ENCODE data around the gene RCC2.
"Not testable (repeated sequence)": the region's sequence is repeated elsewhere in the genome, so short reads cannot be mapped to it uniquely, and the experiment has no call there.

Gene RCC2

DNA sequence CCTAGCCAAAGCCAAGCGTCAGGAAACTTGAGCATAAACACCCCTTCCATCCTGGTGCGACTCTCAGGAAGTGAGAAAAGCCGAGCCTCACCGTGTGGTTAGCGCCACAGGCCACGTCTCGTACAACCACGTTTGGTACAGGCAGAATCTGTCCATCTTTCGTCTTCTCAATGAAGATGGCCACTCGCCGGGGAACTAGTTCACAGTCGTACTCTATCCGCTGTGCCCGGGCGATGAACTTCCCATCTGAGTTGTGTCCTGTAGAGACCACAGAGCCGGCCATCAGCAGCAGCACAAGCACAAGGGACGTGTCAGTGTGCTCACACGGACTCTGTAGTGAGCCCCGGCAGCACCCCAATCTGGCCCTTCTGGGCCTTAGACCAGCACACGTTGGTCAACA is 23.1 kb downstream of the RCC2 start:
- no peak for DNase-seq

DNA sequence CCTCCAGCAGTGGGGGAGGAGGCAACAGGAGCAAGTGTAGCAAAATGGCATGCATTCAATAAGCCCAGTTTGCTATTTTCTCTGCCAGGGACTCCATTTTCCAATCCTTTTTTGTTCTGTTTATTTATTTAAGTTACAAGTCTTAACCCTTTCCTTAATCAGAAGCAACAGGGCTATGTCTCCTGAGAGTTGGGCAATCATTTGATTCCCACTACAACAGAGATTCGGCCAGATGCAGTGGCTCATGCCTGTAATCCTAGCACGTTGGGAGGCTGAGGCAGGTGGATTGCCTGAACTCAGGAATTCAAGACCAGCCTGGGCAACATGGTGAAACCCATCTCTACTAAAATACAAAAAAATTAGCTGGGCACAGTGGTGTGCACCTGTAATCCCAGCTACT is 25.5 kb downstream of the RCC2 start:
- DNase-seq: no peak

DNA sequence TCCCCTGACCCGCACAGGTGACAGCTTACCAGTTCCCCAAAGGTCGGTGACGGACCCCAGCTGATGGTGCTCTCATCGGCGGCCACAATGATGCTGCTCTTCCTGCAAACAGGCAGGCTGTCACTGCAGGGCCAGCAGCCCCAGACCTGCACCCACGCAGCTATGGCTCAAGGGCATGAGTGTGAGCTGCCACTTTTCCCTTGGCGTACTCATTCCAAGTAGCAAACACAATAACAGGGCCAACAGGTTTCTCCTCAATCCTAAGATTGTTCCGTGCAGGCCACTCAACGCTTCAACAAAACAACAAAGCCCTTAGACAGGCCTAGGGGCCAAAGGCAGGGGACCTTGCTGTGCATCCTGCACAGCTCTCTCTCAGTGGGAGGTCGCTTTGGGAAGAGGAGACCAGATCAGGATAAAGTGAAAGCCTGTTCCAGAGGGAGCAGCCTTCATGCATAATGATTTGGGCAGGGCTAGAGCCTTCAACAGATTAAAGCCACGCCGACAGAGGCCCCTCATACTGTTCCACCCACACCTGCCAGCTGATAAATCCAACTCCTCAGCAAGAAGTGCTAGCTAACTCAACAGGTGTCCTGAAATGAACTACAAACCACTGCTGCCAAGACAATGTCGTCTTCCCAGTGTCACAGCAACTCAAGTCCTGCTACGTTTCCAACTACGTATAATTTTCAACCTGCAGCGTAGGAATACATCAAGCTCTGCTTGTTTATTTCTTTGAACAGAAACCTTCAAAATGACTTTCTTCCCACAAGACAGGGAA is 27.2 kb downstream of the RCC2 start:
- DNase-seq: no peak

GRCh38 chr1:17409391-17409811 is 30.1 kb downstream of the RCC2 start:
- DNase-seq: no peak

GRCh38 chr1:17407786-17408514 is 31.5 kb downstream of the RCC2 start:
- DNase-seq: not testable (repeated sequence)

DNA sequence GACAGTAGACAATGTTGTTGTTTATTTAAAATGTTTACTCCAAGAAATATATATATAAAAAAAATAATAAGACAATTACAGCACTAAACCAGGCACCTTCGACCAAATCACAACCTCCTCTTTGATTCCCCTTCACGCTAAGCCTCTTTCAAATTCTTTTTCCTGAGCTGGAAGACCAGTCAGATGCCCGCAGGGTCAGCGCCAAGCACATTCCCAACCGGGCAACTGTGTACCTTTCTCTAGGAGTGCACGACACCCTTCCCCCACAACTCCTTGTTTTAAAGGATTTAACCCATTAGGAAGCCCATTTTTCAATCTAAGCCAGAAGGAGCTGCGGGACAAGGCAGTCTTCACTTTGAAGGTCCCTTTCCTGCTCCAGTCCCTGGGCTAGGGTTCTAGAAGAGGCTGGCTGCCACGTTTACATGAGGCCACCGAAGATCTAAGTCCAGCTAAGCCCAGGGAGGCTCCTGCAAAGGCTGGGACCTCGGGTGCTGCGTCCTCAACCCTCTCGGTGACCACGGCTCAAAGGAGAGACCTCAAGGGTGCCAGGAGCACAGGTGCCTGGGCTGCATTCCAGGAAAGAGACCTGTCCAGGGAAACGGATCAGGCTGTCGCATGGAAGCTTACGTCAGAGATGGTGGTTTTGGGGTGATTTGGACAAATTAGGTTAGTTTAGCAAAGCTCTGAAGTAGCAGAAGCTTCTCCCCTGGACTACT is 32.6 kb downstream of the RCC2 start:
- DNase-seq: not testable (repeated sequence)

GRCh38 chr1:17405898-17406759 is 33.3 kb downstream of the RCC2 start:
- peak; percentile 42 for DNase-seq

DNA sequence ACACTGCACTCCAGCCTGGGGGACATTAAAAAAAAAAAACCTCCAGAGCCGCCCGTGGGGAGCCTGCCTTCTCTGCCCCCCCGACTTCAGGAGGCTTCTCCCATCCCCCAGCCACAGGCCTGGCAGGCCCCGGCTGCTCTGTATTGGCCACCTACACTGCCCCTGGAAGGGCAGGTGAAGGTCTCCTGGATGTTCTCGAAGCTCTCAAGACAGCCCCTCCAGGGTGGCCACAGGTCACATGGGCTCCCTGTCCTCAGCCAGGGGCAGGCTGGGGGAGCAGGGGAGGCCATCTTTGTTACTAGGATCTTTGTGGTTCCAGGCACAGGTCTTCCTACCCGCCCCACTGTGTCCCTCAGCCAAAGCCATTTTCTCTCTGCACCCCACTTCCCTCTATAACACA is 34.7 kb downstream of the RCC2 start:
- DNase-seq: no peak

GRCh38 chr1:17404034-17404684 is 35.3 kb downstream of the RCC2 start:
- DNase-seq: no peak

DNA sequence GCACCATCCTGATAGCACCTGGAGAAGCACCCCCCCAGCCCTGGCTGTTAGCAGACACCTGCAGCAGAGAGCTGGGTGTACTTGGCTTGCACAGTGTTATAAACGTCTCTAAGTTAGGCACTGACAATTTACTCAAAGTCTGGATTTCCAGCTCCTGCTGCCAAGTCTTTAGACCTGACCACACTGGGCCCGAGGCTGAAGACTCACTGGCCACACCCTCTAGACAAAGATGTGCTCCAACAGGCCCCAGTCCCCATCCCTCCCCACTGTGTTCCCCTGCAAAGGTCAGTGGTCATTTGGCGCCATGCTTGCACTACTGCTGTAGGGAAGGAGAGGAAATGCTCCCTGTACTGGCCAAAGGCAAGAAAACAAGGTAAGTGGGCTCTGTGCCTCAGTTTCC is 36.4 kb downstream of the RCC2 start:
- no peak for DNase-seq

DNA sequence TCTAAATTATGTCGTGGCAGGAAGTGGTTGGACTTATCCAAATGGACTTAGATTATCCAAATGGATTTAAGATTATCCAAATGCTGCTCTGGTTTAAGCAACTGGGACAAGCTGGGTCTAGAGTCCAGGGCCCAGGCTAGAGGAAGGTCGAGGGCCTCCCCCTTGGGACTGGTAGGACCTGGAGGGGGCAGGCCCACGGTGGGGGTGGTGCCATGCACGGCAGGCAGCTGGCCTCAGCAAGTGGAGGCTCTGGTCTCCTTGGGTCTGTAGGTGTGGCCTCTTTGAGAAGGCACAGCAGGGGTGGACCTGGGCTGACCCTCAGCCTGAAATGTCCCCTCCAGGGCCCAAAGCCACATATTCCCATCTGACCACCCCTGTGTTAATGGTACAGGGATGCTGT is 37.6 kb downstream of the RCC2 start:
- DNase-seq: no peak

GRCh38 chr1:17400725-17401341 is 38.6 kb downstream of the RCC2 start:
- no peak for DNase-seq

DNA sequence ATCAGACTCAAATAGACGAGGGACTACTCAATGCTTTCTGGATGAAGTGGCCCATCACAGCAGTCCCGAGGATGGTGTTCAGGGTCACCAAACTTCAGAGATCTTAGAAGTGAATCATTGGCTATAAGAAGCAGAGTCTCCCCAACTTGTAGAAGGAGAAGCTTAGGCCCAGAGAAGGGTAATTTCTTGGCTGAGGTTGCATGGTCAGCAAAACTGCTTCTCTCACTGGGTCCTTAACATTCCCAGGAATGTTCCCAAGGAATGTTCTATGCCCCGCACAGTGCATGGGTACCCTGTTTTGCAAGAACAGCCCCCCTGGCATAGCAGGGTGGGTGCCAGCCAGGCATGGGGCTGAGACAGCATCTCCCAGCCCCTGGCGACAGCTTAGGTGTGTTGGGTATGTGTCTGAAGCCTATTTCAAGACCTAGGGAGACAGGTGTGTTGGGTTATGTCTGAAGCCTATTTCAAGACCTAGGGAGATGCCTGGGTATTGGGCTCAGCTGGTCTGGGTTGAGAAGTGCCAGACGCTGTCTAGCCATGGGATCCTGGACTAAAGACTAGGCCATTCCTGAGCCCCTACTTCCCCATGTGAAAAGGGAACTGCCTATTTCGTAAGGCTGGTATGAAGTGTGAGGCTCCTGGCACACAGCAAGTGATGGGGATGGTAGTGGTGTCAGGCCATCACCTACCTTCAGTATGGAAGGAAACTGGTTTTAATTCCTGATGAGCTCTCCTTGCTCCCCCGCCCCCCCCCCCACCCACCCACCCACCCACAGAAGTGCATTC is 41.4 kb downstream of the RCC2 start:
- no peak for DNase-seq

- DNase-seq: no peak
Measured at GRCh38 chr1:17393230-17393629, 46.2 kb downstream of the RCC2 start.

- no peak for DNase-seq
Measured at GRCh38 chr1:17392199-17392740, 47.2 kb downstream of the RCC2 start.

DNA sequence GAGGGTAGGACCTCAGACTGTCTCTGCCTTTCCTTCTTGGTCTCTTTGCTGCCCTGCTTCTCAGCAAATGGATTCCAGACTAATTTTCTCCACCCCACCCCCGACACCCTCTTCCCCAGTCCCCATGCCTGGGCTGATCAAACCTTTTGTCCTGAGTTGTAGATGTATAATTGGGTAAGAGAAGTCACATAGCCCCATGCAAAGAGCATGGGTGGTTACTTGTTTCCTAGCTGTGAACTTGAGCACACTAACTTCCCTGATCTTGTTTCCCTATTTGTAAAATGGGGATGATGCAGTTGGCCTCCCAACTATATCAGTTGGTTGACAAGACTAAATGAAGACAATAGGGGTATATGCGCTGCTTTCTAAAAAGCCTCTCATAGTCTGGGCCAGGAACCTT is 58.3 kb downstream of the RCC2 start:
- DNase-seq: no peak

DNA sequence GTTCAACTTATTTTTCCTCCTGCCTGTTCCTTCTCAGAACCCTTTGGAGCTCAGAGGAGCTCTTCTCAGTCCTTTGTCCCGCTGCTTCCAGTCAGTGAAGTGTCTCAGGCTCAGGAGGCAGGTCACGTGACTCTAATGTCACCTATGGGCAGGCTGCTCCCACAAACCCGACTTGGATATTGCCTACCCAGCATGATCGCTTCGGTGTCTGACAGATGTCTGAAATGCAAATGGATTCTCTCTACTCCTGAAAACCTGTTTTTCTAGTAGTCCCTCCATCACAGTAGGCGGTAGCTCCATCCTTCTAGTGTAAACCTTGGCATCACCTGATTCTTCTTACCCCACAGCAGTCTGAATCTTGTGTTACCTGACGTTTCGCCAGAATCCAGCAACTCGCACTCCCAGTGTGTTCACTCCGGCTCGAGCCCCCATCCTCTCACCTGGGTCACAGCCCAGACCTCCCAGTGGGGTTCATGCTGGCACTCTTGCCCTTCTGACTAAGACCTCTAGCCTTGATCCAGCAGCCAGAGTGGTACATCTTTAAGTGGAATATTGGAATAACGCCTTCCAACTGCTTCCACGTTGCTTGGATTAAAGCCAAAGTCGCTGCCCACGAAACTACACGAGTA is 62.0 kb downstream of the RCC2 start:
- no peak for DNase-seq

- no peak for DNase-seq
Measured at GRCh38 chr1:17375651-17376050, 63.8 kb downstream of the RCC2 start.

DNA sequence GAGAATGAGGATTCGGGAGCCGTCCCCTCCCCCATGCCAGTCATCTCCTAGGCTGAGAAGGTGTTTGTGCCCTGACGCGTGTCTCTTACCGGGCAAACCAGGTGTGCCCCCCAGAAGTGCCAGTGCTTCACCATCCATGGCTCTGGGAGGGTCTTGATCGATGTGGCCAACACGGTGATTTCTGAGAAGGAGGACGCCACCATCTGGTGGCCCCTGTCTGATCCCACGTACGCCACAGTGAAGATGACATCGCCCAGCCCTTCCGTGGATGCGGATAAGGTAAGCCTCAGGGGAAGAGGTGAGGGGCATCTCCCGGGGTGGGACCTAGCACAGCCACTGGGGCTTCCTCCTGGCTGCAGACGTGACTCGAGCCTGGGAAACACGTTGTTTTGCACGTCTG is 66.5 kb downstream of the RCC2 start:
- no peak for DNase-seq

DNA sequence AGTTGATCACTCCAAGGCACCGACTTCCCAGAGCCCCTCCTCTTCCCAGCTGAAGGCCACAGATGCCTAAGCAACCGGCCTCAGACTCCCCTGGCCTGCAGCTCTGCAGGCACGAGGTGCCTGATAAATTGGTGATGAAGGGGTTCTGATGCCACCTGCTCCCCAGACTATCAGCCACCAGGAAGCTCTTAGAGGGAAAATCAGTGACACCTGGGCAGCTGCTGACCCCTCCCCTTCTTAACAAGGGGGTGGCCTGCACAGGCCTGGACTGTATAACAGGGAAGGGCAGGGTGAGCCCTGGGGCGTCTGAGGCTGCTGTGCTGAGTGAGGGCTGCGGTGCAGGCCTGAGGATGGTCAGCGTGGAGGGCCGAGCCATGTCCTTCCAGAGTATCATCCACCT is 67.6 kb downstream of the RCC2 start, which contains the start of gene PADI6:
Gene PADI6 (plus strand): TSS at position 301 of the 400 bp plus-strand sequence. CDS start 50 bp downstream, at position 351.
- no peak for DNase-seq

All from activated CD8-positive, alpha-beta memory T cell treated with anti-CD3 and anti-CD28 coated beads, Interleukin-2, amount 50 U/mL, for 4 hours (primary cell).